ENCODE data around the gene VTI1A. TPM values are rescaled to one million over a fixed set of nuclear protein-coding genes. Genes with fewer than 3 reads are reported as not detected.

The VTI1A gene
- total RNA-seq, 1 experiment from 2014 or later = 33.4 TPM

GRCh38 chr10:112823007-112823406 is 376.0 kb downstream of the VTI1A start:
- Histone ChIP-seq H3K4me1 (replicated peaks) (no peaks in the 10 kb centered on the region), H3K9me3 (replicated peaks) (no peaks in the 10 kb centered on the region), H3K27ac (no peak overlapping the region), H3K4me3 (no peak overlapping the region), H3K27me3 (replicated peaks) (no peaks in the 10 kb centered on the region), H3K36me3 (no peaks in the 10 kb centered on the region)
- no peak for DNase-seq (ENCODE audit: low read depth in 1 of 2, low spot score in 2 of 2)

GRCh38 chr10:112823604-112824003 is 376.6 kb downstream of the VTI1A start:
- Histone ChIP-seq H3K27me3 (replicated peaks) (no peaks in the 10 kb centered on the region), H3K27ac (no peak overlapping the region), H3K36me3 (no peaks in the 10 kb centered on the region), H3K9me3 (replicated peaks) (no peaks in the 10 kb centered on the region), H3K4me3 (no peak overlapping the region), H3K4me1 (replicated peaks) (no peaks in the 10 kb centered on the region)
- DNase-seq (ENCODE audit: low read depth in 1 of 2, low spot score in 2 of 2) = no peak

DNA sequence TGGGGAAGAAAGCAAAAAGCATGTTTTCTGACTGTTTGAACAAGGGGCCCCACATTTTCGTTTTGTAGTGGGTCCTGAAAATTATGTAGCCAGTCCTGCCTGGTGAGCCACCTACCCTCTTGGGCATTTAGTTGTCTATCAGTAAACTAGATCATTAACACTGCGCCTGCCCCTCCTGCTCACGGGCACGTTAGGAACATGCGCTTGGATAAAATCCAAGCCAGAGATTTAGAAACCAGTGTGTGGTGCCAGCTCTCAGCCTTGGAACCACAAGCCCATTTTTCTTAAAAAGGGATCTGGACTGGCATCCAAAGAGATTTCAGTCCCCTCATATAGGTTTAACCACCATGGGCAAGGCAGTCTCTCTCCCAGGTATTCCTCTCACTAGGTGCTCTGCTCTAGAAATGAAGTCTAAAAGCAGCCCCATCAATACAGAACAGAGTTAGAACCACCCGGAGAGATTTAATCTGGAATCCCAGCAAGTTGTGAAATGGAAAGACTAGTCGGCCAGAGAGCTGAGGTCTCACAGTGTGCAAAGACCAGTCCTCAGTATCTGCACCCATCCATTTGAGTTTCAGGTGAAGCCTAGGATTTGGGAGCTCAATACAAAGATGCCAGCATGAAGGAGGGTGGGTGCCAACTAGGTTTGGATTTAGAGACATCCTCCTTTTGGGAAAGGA is 379.1 kb downstream of the VTI1A start:
- H3K9me3 ChIP-seq (replicated peaks) = no peaks in the 10 kb centered on the region
- H3K27ac ChIP-seq = no peak overlapping the region
- no peaks in the 10 kb centered on the region for H3K4me1 ChIP-seq (replicated peaks)
- no peaks in the 10 kb centered on the region for H3K36me3 ChIP-seq
- no peak overlapping the region for H3K4me3 ChIP-seq
- no peak for DNase-seq (ENCODE audit: low read depth in 1 of 2, low spot score in 2 of 2)
- H3K27me3 ChIP-seq (replicated peaks) = no peaks in the 10 kb centered on the region

- no peaks in the 10 kb centered on the region for H3K9me3 ChIP-seq (replicated peaks)
- H3K4me3 ChIP-seq = no peak overlapping the region
- H3K27ac ChIP-seq = no peak overlapping the region
- no peaks in the 10 kb centered on the region for H3K27me3 ChIP-seq (replicated peaks)
- DNase-seq (ENCODE audit: low read depth in 1 of 2, low spot score in 2 of 2) = no peak
- H3K4me1 ChIP-seq (replicated peaks) = no peaks in the 10 kb centered on the region
- H3K36me3 ChIP-seq = no peaks in the 10 kb centered on the region
Observed at GRCh38 chr10:112827086-112827485, 380.1 kb downstream of the VTI1A start.

- no peaks in the 10 kb centered on the region for H3K9me3 ChIP-seq (replicated peaks)
- no peaks in the 10 kb centered on the region for H3K36me3 ChIP-seq
- no peaks in the 10 kb centered on the region for H3K27me3 ChIP-seq (replicated peaks)
- no peak for DNase-seq (ENCODE audit: low read depth in 1 of 2, low spot score in 2 of 2)
- peaks cover 6% of the 10 kb centered on the region for H3K4me1 ChIP-seq (replicated peaks)
- no peak overlapping the region for H3K27ac ChIP-seq
- no peak overlapping the region for H3K4me3 ChIP-seq
Observed at GRCh38 chr10:112827951-112828350, 380.9 kb downstream of the VTI1A start.

- no peaks in the 10 kb centered on the region for H3K36me3 ChIP-seq
- H3K4me1 ChIP-seq (replicated peaks) = peaks cover 7% of the 10 kb centered on the region
- H3K9me3 ChIP-seq (replicated peaks) = no peaks in the 10 kb centered on the region
- no peaks in the 10 kb centered on the region for H3K27me3 ChIP-seq (replicated peaks)
- no peak overlapping the region for H3K27ac ChIP-seq
- no peak overlapping the region for H3K4me3 ChIP-seq
- no peak for DNase-seq (ENCODE audit: low read depth in 1 of 2, low spot score in 2 of 2)
Observed at GRCh38 chr10:112831859-112832258, 384.8 kb downstream of the VTI1A start.

DNA sequence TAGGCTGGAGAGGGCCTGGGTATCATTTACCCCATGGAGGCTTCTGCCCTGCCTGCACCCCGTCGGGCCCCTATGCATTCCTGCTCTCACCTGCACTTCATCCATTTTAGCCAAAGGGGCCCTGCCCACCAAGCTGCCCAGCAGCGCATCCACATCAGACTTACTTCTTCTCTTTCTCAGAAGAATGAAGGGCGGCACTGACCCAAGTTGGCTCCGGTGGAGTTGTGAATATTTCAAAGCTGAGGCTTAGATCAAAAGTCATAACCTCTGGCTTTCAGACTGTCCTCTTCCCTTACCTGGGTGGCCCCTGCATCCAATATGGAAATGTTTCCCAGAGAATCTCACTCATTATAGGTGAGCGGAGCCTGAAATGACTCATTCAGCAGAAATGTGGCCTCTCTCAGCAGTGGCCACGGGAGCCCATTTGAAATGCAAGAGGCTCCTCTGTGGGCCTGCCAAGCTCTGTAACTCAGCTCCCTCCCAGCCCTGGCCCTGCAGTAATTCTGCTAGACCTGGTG is 385.4 kb downstream of the VTI1A start:
- peak in 1 of 2 experiments; percentile 22 for DNase-seq (ENCODE audit: low read depth in 1 of 2, low spot score in 2 of 2)

GRCh38 chr10:112832959-112833358 is 385.9 kb downstream of the VTI1A start:
- Histone ChIP-seq H3K4me3 (no peak overlapping the region), H3K27me3 (replicated peaks) (no peaks in the 10 kb centered on the region), H3K9me3 (replicated peaks) (no peaks in the 10 kb centered on the region), H3K4me1 (replicated peaks) (peaks cover 7% of the 10 kb centered on the region), H3K27ac (no peak overlapping the region), H3K36me3 (no peaks in the 10 kb centered on the region)
- no peak for DNase-seq (ENCODE audit: low read depth in 1 of 2, low spot score in 2 of 2)

More for the DNA sequence above, 385.4 kb downstream of the VTI1A start:
- no peaks in the 10 kb centered on the region for H3K27me3 ChIP-seq (replicated peaks)
- peaks cover 7% of the 10 kb centered on the region for H3K4me1 ChIP-seq (replicated peaks)
- no peak overlapping the region for H3K4me3 ChIP-seq
- no peaks in the 10 kb centered on the region for H3K9me3 ChIP-seq (replicated peaks)
- no peak overlapping the region for H3K27ac ChIP-seq
- H3K36me3 ChIP-seq = no peaks in the 10 kb centered on the region

DNA sequence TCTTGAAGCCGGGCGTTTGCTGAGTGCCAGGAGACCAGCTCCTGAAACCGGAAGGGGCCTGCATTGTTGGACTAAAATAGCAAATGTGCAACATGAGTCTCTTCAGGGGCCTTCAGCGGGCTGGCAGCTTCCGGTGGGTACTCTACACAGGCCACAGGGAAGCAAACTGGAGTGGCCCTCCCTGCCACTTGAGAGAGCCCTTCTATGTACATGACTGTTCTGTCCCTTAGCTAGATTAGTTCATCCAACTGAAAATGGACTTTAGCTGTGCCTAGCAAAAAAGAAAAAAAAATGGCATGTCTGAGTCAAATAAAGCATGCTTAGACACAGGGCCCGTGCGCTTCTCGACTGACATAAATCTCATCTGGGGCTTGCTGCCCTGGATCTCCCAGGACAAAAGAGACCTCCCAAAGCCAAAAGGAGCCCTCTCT is 387.8 kb downstream of the VTI1A start:
- no peaks in the 10 kb centered on the region for H3K27me3 ChIP-seq (replicated peaks)
- DNase-seq (ENCODE audit: low read depth in 1 of 2, low spot score in 2 of 2) = no peak
- peaks cover 7% of the 10 kb centered on the region for H3K4me1 ChIP-seq (replicated peaks)
- H3K4me3 ChIP-seq = no peak overlapping the region
- no peaks in the 10 kb centered on the region for H3K9me3 ChIP-seq (replicated peaks)
- H3K36me3 ChIP-seq = no peaks in the 10 kb centered on the region
- H3K27ac ChIP-seq = no peak overlapping the region

DNA sequence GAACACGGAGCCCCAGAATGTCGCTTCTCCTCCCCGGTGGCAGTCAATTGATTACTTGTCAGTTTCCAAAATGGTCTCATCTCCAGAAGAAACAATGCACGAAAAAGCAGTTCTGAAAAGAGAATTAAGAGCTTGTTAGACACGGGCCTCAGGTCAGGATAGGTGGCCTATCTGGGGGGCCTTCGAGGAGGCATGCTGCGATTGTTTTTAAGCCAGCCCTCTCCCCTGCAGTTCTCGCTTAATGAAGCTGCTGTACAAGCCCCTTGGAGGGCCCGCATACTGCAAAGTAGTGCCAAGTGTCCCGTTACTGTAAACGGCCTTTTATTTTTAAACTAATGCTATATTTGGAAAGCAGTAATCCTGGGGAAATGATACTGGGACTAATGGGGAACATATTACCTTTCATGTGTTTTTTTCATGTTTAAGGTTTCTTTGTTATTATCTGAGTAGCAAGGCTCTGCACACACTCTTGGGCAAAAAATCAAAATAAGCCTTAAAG is 388.3 kb downstream of the VTI1A start:
- Histone ChIP-seq H3K9me3 (replicated peaks) (no peaks in the 10 kb centered on the region), H3K27ac (no peak overlapping the region), H3K27me3 (replicated peaks) (no peaks in the 10 kb centered on the region), H3K36me3 (no peaks in the 10 kb centered on the region), H3K4me1 (replicated peaks) (peaks cover 7% of the 10 kb centered on the region), H3K4me3 (no peak overlapping the region)
- DNase-seq (ENCODE audit: low read depth in 1 of 2, low spot score in 2 of 2) = no peak

DNA sequence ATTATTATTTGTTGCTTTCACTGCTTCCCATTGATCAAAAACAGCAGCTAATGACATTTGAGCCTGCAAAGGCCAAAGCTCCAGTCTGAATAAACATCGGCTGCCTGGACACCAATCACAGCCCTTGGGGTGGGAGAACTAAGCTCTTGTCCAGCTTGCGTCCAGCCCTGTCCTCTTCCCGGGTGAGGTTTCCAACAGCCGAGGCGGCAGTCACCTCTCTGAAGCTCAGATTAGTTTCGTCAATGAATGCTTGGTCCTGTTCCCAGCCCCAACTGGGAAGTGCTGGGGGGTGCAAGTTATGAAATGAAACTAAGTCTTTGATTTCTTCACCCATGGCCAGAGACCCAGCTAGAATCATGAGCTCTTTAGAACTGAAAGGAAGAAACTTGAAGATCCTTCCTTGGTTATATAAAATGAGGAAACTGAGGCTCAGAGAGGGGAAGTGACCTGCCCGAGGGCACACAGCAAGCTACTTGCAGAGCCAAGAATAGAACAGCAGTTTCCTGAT is 389.0 kb downstream of the VTI1A start:
- no peak for DNase-seq (ENCODE audit: low read depth in 1 of 2, low spot score in 2 of 2)
- Histone ChIP-seq H3K27ac (no peak overlapping the region), H3K4me3 (no peak overlapping the region), H3K9me3 (replicated peaks) (no peaks in the 10 kb centered on the region), H3K27me3 (replicated peaks) (no peaks in the 10 kb centered on the region), H3K4me1 (replicated peaks) (peaks cover 7% of the 10 kb centered on the region), H3K36me3 (no peaks in the 10 kb centered on the region)

DNA sequence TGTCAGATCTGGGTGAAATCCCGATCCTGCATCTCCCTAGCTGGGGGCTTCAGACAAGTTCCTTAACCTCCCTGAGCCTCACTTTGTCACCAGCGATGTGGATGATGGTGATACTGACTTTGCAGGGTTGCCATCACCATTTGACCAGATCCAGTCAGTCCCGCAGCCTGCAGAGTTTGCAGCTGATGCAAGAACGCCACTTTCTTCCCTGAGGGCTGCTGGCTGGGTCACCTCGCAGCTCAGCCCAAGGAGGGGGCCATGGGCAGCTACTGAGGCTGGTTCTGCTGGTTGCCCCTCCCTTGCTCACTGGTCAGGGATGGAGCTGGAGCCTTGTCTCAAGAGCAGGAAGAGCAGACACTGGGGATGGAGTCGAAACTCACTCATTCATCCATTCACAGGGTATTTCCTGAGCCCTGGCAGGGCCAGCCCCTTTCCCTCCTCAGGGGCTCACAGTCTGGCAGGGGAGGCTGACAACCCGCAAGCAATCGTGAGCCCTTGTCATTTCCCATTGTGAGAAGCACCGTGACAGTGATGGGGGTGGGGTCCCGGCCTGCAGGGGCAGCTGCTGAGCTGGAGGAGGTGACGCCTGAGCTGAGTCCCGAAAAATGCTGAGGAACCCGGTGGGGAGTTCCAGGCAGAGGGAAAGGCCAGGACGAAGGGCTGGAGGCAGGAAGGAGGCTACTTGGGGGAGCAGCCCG is 391.9 kb downstream of the VTI1A start:
- Histone ChIP-seq H3K27ac (no peak overlapping the region), H3K9me3 (replicated peaks) (no peaks in the 10 kb centered on the region), H3K4me1 (replicated peaks) (no peaks in the 10 kb centered on the region), H3K36me3 (no peaks in the 10 kb centered on the region), H3K27me3 (replicated peaks) (no peaks in the 10 kb centered on the region), H3K4me3 (no peak overlapping the region)
- no peak for DNase-seq (ENCODE audit: low read depth in 1 of 2, low spot score in 2 of 2)

DNA sequence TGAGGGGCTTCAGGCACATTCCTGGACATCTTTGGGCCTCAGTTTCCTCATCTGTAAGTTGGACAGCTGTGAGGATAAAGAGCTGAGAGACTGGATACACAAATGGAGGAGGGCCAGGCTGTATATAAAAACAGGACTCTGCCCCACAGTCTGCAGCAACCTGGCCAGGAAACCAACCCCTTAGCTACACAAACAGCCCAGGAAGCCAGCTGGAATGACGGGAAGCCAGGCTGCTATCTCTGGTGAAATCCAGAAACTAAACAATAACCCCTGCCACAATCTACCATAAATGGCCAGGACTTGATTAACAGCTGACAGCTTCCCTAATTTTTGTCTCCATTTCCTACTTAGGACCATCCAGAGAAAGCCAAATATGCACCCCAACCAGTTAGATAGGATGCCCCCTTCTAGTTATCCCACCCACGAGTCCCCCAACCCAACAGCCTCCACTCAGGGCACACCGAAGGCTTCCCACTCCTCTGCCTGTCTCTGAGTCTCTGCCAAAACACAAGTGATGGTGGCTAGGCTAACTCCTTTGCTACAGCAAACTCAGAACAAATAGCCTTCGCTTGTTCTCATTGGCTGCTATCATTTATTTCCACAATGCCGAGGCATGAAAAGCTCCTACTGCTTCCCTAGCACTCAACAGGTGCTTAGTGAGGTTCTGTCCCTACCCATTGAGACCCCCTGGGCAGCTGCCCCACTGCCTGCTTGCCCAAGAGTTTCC is 393.1 kb downstream of the VTI1A start:
- DNase-seq (ENCODE audit: low read depth in 1 of 2, low spot score in 2 of 2) = no peak
- H3K4me3 ChIP-seq = no peak overlapping the region
- no peaks in the 10 kb centered on the region for H3K27me3 ChIP-seq (replicated peaks)

More for the DNA sequence above, 393.1 kb downstream of the VTI1A start:
- no peaks in the 10 kb centered on the region for H3K4me1 ChIP-seq (replicated peaks)
- no peak overlapping the region for H3K27ac ChIP-seq
- H3K9me3 ChIP-seq (replicated peaks) = no peaks in the 10 kb centered on the region
- no peaks in the 10 kb centered on the region for H3K36me3 ChIP-seq
